ENCODE data around the gene LGR5. TPM values are rescaled to one million over a fixed set of nuclear protein-coding genes. Genes with fewer than 3 reads are reported as not detected.

LGR5 gene
- total RNA-seq, 1 experiment from 2014 or later, result 28.4 TPM

- intact Hi-C loops (cut with micrococcal nuclease; ENCODE audit: unreplicated experiment), result no loop called here
- no TSS peak for BruUV-seq (replicated peaks)
Observed at GRCh38 chr12:71524626-71525025, 85.0 kb downstream of the LGR5 start.

GRCh38 chr12:71533703-71534102 lies 94.1 kb downstream of the LGR5 start:
- no peak for DNase-seq
- Histone ChIP-seq H3K4me3 (ENCODE audit: low read depth, low read length) (no peak overlapping the region), H3K4me1 (peaks cover 39% of the 10 kb centered on the region), H3K9me3 (no peaks in the 10 kb centered on the region), H3K36me3 (ENCODE audit: control insufficient read depth, insufficient read depth, low read length) (no peaks in the 10 kb centered on the region), H3K27me3 (replicated peaks; ENCODE audit: control insufficient read depth, insufficient read depth, low read length) (no peaks in the 10 kb centered on the region)
- no peaks in the 10 kb centered on the region for H3K27me3 Mint-ChIP-seq (ENCODE audit: insufficient read depth, unreplicated experiment)
- H3K27ac Mint-ChIP-seq (ENCODE audit: unreplicated experiment), result no peak overlapping the region
- no TSS peak for BruUV-seq (replicated peaks)
- H3K4me3 Mint-ChIP-seq (ENCODE audit: unreplicated experiment), result no peak overlapping the region
- no peak for TF ChIP-seq CTCF (IDR thresholded peaks at IDR 0.05; ENCODE audit: insufficient read depth in 1 of 2, low read depth in 1 of 2, low read length in 1 of 2, severe bottlenecking in 1 of 2, unreplicated experiment in 1 of 2)
- intact Hi-C loops (cut with micrococcal nuclease; ENCODE audit: unreplicated experiment), result no loop called here
- H3K36me3 Mint-ChIP-seq (ENCODE audit: insufficient read depth, unreplicated experiment), result peaks cover 26% of the 10 kb centered on the region
- ChIA-PET CTCF (no interaction called here), POLR2A (no interaction called here)
- H3K9me3 Mint-ChIP-seq (ENCODE audit: unreplicated experiment), result no peaks in the 10 kb centered on the region
- H3K4me1 Mint-ChIP-seq (ENCODE audit: low read depth, unreplicated experiment), result peaks cover 35% of the 10 kb centered on the region

More at GRCh38 chr12:71524626-71525025, 85.0 kb downstream of the LGR5 start:
- Mint-ChIP-seq H3K27me3 (ENCODE audit: insufficient read depth, unreplicated experiment) (no peaks in the 10 kb centered on the region), H3K36me3 (ENCODE audit: insufficient read depth, unreplicated experiment) (no peaks in the 10 kb centered on the region), H3K9me3 (ENCODE audit: unreplicated experiment) (no peaks in the 10 kb centered on the region), H3K4me1 (ENCODE audit: low read depth, unreplicated experiment) (no peaks in the 10 kb centered on the region), H3K27ac (ENCODE audit: unreplicated experiment) (no peak overlapping the region), H3K4me3 (ENCODE audit: unreplicated experiment) (no peak overlapping the region)
- CTCF ChIA-PET, result no interaction called here
- no peak overlapping the region for H3K4me3 ChIP-seq (ENCODE audit: low read depth, low read length)
- no peaks in the 10 kb centered on the region for H3K4me1 ChIP-seq
- POLR2A ChIA-PET, result no interaction called here
- no peak for TF ChIP-seq CTCF (IDR thresholded peaks at IDR 0.05; ENCODE audit: insufficient read depth in 1 of 2, low read depth in 1 of 2, low read length in 1 of 2, severe bottlenecking in 1 of 2, unreplicated experiment in 1 of 2)
- DNase-seq, result no peak
- H3K9me3 ChIP-seq, result no peaks in the 10 kb centered on the region
- no peaks in the 10 kb centered on the region for H3K27me3 ChIP-seq (replicated peaks; ENCODE audit: control insufficient read depth, insufficient read depth, low read length)
- H3K36me3 ChIP-seq (ENCODE audit: control insufficient read depth, insufficient read depth, low read length), result no peaks in the 10 kb centered on the region

- intact Hi-C loops (cut with micrococcal nuclease; ENCODE audit: unreplicated experiment), result loop anchor here (1.0 to 5.0 kb wide), 2 partner anchors 64 to 94 kb away; no protein-coding TSS in a partner anchor
- Histone ChIP-seq H3K4me1 (peaks cover 39% of the 10 kb centered on the region), H3K4me3 (ENCODE audit: low read depth, low read length) (no peak overlapping the region), H3K27me3 (replicated peaks; ENCODE audit: control insufficient read depth, insufficient read depth, low read length) (no peaks in the 10 kb centered on the region), H3K36me3 (ENCODE audit: control insufficient read depth, insufficient read depth, low read length) (no peaks in the 10 kb centered on the region), H3K9me3 (no peaks in the 10 kb centered on the region)
- no peak for TF ChIP-seq CTCF (IDR thresholded peaks at IDR 0.05; ENCODE audit: insufficient read depth in 1 of 2, low read depth in 1 of 2, low read length in 1 of 2, severe bottlenecking in 1 of 2, unreplicated experiment in 1 of 2)
- Mint-ChIP-seq H3K9me3 (ENCODE audit: unreplicated experiment) (no peaks in the 10 kb centered on the region), H3K36me3 (ENCODE audit: insufficient read depth, unreplicated experiment) (peaks cover 26% of the 10 kb centered on the region), H3K27me3 (ENCODE audit: insufficient read depth, unreplicated experiment) (no peaks in the 10 kb centered on the region), H3K27ac (ENCODE audit: unreplicated experiment) (peak overlapping the region; percentile 88), H3K4me1 (ENCODE audit: low read depth, unreplicated experiment) (peaks cover 35% of the 10 kb centered on the region), H3K4me3 (ENCODE audit: unreplicated experiment) (peak overlapping the region; percentile 59)
- BruUV-seq (replicated peaks), result no TSS peak
- ChIA-PET POLR2A (interaction anchor here (0.6 kb wide), 1 partner anchor 71 kb away, joined by 5 read pairs; no protein-coding TSS in a partner anchor), CTCF (interaction anchor here (1.0 kb wide), 1 partner anchor 98 kb away, joined by 3 read pairs; no protein-coding TSS in a partner anchor)
- peak in 1 of 2 experiments; percentile 28 for DNase-seq
Observed at GRCh38 chr12:71536279-71536938, 96.8 kb downstream of the LGR5 start.
